Esophagus muscularis mucosa (tissue), 3 donors: ENCODE measurements around the gene DGKD.

Experiments
- CTCF ChIP-seq, 3 experiments: fragments of 200-600 bp in 2 of 3; fragments of 450-650 bp in 1 of 3; sonication (generic) in 2 of 3; IDR thresholded peaks; one replicate each; pipeline ENCODE4 v1.5.1; 2017 to 2019; ENCODE audit warnings: antibody characterized with exemption in 3 of 3, mild to moderate bottlenecking in 2 of 3, moderate library complexity in 1 of 3
- EP300 ChIP-seq: sonication (generic); formaldehyde crosslinking; IDR thresholded peaks from one replicate; pipeline ENCODE4 v1.6.1; 2017; ENCODE audit warnings: antibody characterized with exemption

- no peak for TF ChIP-seq CTCF (IDR thresholded peaks at IDR 0.05)
- TF ChIP-seq EP300: no peak
Observed at GRCh38 chr2:233455006-233455405, 100.7 kb downstream of the DGKD start.
